GM12892 (cell line): ENCODE measurements around the gene IVL.

Source experiments
- POLR2A ChIP-seq: IDR thresholded peaks from 2 replicates; pipeline ENCODE4 v1.6.1; 2011; ENCODE audit warnings: low read depth, low read length, control low read depth
- POLR2AphosphoS5 ChIP-seq: IDR thresholded peaks from 2 replicates; pipeline ENCODE4 v1.6.1; 2011; ENCODE audit warnings: low read depth, low read length, control low read depth
- TAF1 ChIP-seq: IDR thresholded peaks from 2 replicates; pipeline ENCODE4 v1.6.1; 2011; ENCODE audit warnings: low read depth, mild to moderate bottlenecking, control low read depth, low read length, borderline replicate concordance

- TF ChIP-seq TAF1 = no peak
- no peak for TF ChIP-seq POLR2AphosphoS5
- TF ChIP-seq POLR2A = no peak
Observed at GRCh38 chr1:152946248-152946647, 37.9 kb downstream of the IVL start.
